CD14-positive monocyte (primary cell): ENCODE measurements around the gene LHFPL5. TPM values are rescaled to one million over a fixed set of nuclear protein-coding genes. Genes with fewer than 3 reads are reported as not detected.

Experiments used
- DNase-seq, 3 donors: peaks; one replicate each; pipeline ENCODE4 v3.0.0-alpha.2; 2011 to 2022
- H2AFZ ChIP-seq: 2 replicates; pipeline ENCODE4 v1.6.0; 2012; ENCODE audit warnings: mild to moderate bottlenecking, low read depth, low read length, inconsistent platforms; ENCODE audit not compliant: insufficient read depth, poor library complexity, severe bottlenecking
- H3K27ac ChIP-seq, 2 donors: 1 replicate in 1 of 2; 2 replicates in 1 of 2; pipeline ENCODE4 v1.5.1; 2012 to 2013; ENCODE audit warnings: low read length in 2 of 2, control low read depth in 1 of 2, inconsistent platforms in 1 of 2, low read depth in 1 of 2, mild to moderate bottlenecking in 1 of 2
- H3K27me3 ChIP-seq, 2 donors: one replicate each; pipeline versions ENCODE4 v1.6.0 to v1.6.1; 2011 to 2013; ENCODE audit warnings: low read length in 2 of 2; ENCODE audit not compliant: control insufficient read depth in 2 of 2, insufficient read depth in 2 of 2
- H3K36me3 ChIP-seq, 2 donors: replicated peaks in 1 of 2; 1 replicate in 1 of 2; 2 replicates in 1 of 2; pipeline versions ENCODE4 v1.5.1 to v1.6.1; 2012 to 2013; ENCODE audit warnings: low read length in 2 of 2, control low read depth in 1 of 2, inconsistent platforms in 1 of 2, mild to moderate bottlenecking in 1 of 2; ENCODE audit not compliant: insufficient read depth in 2 of 2, control insufficient read depth in 1 of 2
- H3K4me1 ChIP-seq, 2 donors: 1 replicate in 1 of 2; 2 replicates in 1 of 2; pipeline versions ENCODE4 v1.5.1 to v1.6.1; 2012 to 2013; ENCODE audit warnings: low read length in 2 of 2, control low read depth in 1 of 2, inconsistent platforms in 1 of 2, mild to moderate bottlenecking in 1 of 2, moderate library complexity in 1 of 2; ENCODE audit not compliant: insufficient read depth in 2 of 2, control insufficient read depth in 1 of 2
- H3K4me2 ChIP-seq: replicated peaks from 2 replicates; pipeline ENCODE3; 2012; ENCODE audit warnings: low read length, moderate library complexity, mild to moderate bottlenecking; ENCODE audit not compliant: poor library complexity, severe bottlenecking; ENCODE audit errors: extremely low read depth
- H3K4me3 ChIP-seq, 3 experiments: fragments of 200-600 bp in 1 of 3; sonication (generic) in 1 of 3; replicated peaks in 1 of 3; 1 replicate in 2 of 3; 2 replicates in 1 of 3; pipeline ENCODE4 v1.5.1; 2011 to 2013; ENCODE audit warnings: low read length in 3 of 3, mild to moderate bottlenecking in 3 of 3, control low read depth in 2 of 3, low read depth in 2 of 3, inconsistent platforms in 1 of 3, moderate library complexity in 1 of 3
- H3K79me2 ChIP-seq: 2 replicates; pipeline ENCODE4 v1.6.0; 2012; ENCODE audit warnings: mild to moderate bottlenecking, control low read depth, inconsistent platforms, low read length, moderate library complexity; ENCODE audit not compliant: insufficient read depth
- H3K9ac ChIP-seq: 2 replicates; pipeline ENCODE4 v1.6.0; 2017; ENCODE audit warnings: low read length, mild to moderate bottlenecking; ENCODE audit not compliant: insufficient read depth, poor library complexity, severe bottlenecking
- H3K9me3 ChIP-seq, 2 donors: replicated peaks in 1 of 2; 1 replicate in 1 of 2; 2 replicates in 1 of 2; pipeline versions ENCODE4 v1.5.1 to v1.6.1; 2012 to 2013; ENCODE audit warnings: low read length in 2 of 2, control low read depth in 1 of 2; ENCODE audit not compliant: control insufficient read depth in 1 of 2, insufficient read depth in 1 of 2
- H4K20me1 ChIP-seq: 2 replicates; pipeline ENCODE4 v1.6.0; 2012; ENCODE audit warnings: mild to moderate bottlenecking, low read length, control low read depth, moderate library complexity; ENCODE audit not compliant: insufficient read depth
- H3K27ac Mint-ChIP-seq, 7 donors: one replicate each; pipeline ENCODE4 v1.8.0; 2020; ENCODE audit warnings: mild to moderate bottlenecking in 7 of 7, mixed read lengths in 7 of 7, moderate library complexity in 6 of 7, inconsistent platforms in 2 of 7
- H3K27me3 Mint-ChIP-seq, 3 donors: one replicate each; pipeline ENCODE4 v1.8.0; 2021 to 2022; ENCODE audit warnings: low read depth in 3 of 3, mild to moderate bottlenecking in 3 of 3, mixed read lengths in 3 of 3, moderate library complexity in 3 of 3, inconsistent platforms in 1 of 3
- H3K36me3 Mint-ChIP-seq, 2 donors: one replicate each; pipeline ENCODE4 v1.8.0; 2020; ENCODE audit warnings: mixed read lengths in 2 of 2, inconsistent platforms in 1 of 2, mild to moderate bottlenecking in 1 of 2
- H3K4me1 Mint-ChIP-seq: one replicate; pipeline ENCODE4 v1.8.0; 2020; ENCODE audit warnings: mild to moderate bottlenecking, mixed read lengths
- H3K4me3 Mint-ChIP-seq, 2 donors: one replicate each; pipeline ENCODE4 v1.8.0; 2020; ENCODE audit warnings: mild to moderate bottlenecking in 2 of 2, mixed read lengths in 2 of 2, moderate library complexity in 1 of 2
- H3K9me3 Mint-ChIP-seq, 7 donors: one replicate each; pipeline ENCODE4 v1.8.0; 2020 to 2022; ENCODE audit warnings: mixed read lengths in 7 of 7, mild to moderate bottlenecking in 6 of 7, moderate library complexity in 6 of 7, inconsistent platforms in 2 of 7
- CTCF ChIP-seq: fragments of 200-600 bp; IDR thresholded peaks from one replicate; pipeline ENCODE4 v1.8.0; 2022; ENCODE audit warnings: antibody characterized with exemption, mild to moderate bottlenecking
- WGBS: methylation state at CpG from one replicate; pipeline ENCODE4 v1.1.5; 2013; ENCODE audit warnings: missing lambda C conversion rate; ENCODE audit not compliant: insufficient coverage; 5-methylcytosine and 5-hydroxymethylcytosine counted together
- intact Hi-C, 2 donors: fragments of 100-400 bp; cut with micrococcal nuclease; formaldehyde crosslinking; loops; one replicate each; pipeline versions ENCODE4 v1.15.0 to v1.15.1; 2023
- polyA plus RNA-seq, 3 donors: library from polyadenylated mRNA; depleted of rRNA in 1 of 3; unstranded in 2 of 3; stranded (reverse) in 1 of 3; fragments of 300-500 nt in 2 of 3; fragments of >200 nt in 1 of 3; fragmentation: Illumina TruSeq in 2 of 3; gene quantifications; 1 replicate in 2 of 3; 2 replicates in 1 of 3; pipeline ENCODE4 v1.2.3, GENCODE V29; 2012 to 2021

The LHFPL5 gene
- polyA plus RNA-seq, 3 donors, result not detected

GRCh38 chr6:35808688-35809087 is 3.5 kb downstream of the LHFPL5 start:
- Histone ChIP-seq H3K27ac (no peak overlapping the region), H3K9me3 (no peaks in the 10 kb centered on the region), H3K4me3 (no peak overlapping the region), H4K20me1 (no peaks in the 10 kb centered on the region), H3K4me2 (no peak overlapping the region), H3K36me3 (no peaks in the 10 kb centered on the region), H2AFZ (no peak overlapping the region), H3K9ac (no peak overlapping the region), H3K4me1 (peaks cover 4 to 7% of the 10 kb centered on the region in 2 donors), H3K27me3 (no peaks in the 10 kb centered on the region), H3K79me2 (no peaks in the 10 kb centered on the region)
- H3K4me1 Mint-ChIP-seq, result peaks cover 8% of the 10 kb centered on the region
- no peak for DNase-seq
- no peak overlapping the region for H3K27ac Mint-ChIP-seq
- H3K36me3 Mint-ChIP-seq, result no peaks in the 10 kb centered on the region
- intact Hi-C loops, result no loop called here
- peaks cover 0 to 4% (median 0%) of the 10 kb centered on the region in 7 donors for H3K9me3 Mint-ChIP-seq
- H3K27me3 Mint-ChIP-seq, result peaks cover 12 to 15% (median 12%) of the 10 kb centered on the region in 3 donors
- no peak overlapping the region for H3K4me3 Mint-ChIP-seq
- WGBS, result no CpG with 5 or more reads among the region's 3 CpGs
- TF ChIP-seq CTCF, result no peak

DNA sequence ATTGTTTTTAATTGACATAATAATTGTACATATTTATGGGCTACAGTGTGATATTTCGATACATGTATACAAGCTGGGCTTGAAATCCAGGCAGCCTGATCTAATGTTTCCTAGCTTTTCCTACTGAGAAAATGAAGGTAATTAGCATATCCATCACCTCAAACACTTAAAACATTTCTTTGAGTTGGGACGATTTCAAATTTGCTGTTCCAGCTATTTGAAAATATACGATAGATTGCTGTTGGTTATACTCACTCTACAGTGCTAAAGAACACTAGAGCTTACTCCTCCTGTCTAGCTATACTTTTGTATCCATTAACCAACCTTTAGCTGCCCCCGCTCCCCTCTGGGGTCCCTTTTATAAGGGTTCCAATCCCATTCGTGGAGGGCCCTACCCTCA is 4.7 kb downstream of the LHFPL5 start:
- intact Hi-C loops, result no loop called here
- no peak overlapping the region for H3K27ac ChIP-seq
- peaks cover 4 to 7% of the 10 kb centered on the region in 2 donors for H3K4me1 ChIP-seq
- no peak overlapping the region for H2AFZ ChIP-seq
- DNase-seq, result no peak
- WGBS, result 17% methylated on average over 1 of the region's 5 CpGs
- H3K36me3 ChIP-seq, result no peaks in the 10 kb centered on the region
- peaks cover 8 to 17% (median 12%) of the 10 kb centered on the region in 3 donors for H3K27me3 Mint-ChIP-seq
- no peak for TF ChIP-seq CTCF
- H4K20me1 ChIP-seq, result no peaks in the 10 kb centered on the region
- H3K4me2 ChIP-seq, result no peak overlapping the region
- no peak overlapping the region for H3K4me3 Mint-ChIP-seq
- H3K4me1 Mint-ChIP-seq, result peaks cover 7% of the 10 kb centered on the region
- no peak overlapping the region for H3K4me3 ChIP-seq
- H3K9me3 ChIP-seq, result no peaks in the 10 kb centered on the region
- no peaks in the 10 kb centered on the region for H3K27me3 ChIP-seq
- H3K9me3 Mint-ChIP-seq, result peaks cover 0 to 4% (median 0%) of the 10 kb centered on the region in 7 donors
- no peak overlapping the region for H3K27ac Mint-ChIP-seq
- H3K79me2 ChIP-seq, result no peaks in the 10 kb centered on the region
- H3K9ac ChIP-seq, result no peak overlapping the region
- H3K36me3 Mint-ChIP-seq, result no peaks in the 10 kb centered on the region
